ENCODE measurements around the gene FAM24A.

DNA sequence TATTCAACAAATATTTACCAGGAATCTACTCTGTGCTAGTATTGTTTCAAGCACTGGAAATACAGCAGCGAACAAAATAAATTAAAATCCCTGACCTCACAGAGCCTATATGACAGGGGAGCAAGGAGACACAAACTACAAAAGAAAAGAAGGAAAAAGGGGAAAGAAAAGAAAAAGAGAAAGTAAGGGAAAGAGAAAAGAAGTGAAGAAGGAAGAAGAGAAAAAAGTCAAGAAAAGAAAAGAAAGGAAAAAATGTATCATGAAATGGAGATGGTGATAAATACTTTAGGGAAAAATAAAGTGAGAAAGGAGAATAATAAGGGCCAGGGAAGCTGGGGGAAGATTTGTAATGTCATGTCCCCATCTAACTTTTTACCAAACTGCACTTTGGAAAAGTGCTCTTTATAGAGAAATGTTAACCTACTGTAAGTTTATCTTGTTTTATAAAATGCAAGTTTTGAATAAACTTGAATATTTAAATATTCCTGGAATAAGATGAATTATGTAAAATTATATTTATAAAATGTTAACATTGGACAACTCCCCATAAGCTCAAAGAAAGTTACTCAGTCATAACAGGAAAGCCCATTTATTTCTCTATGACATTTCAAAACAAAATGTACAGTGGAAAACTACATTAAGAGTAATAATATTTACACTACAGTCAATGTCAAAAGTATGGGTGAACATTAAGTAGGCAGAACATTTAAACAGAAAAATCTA is 28.9 kb downstream of the FAM24A start:
- TF ChIP-seq, protein P1, sequence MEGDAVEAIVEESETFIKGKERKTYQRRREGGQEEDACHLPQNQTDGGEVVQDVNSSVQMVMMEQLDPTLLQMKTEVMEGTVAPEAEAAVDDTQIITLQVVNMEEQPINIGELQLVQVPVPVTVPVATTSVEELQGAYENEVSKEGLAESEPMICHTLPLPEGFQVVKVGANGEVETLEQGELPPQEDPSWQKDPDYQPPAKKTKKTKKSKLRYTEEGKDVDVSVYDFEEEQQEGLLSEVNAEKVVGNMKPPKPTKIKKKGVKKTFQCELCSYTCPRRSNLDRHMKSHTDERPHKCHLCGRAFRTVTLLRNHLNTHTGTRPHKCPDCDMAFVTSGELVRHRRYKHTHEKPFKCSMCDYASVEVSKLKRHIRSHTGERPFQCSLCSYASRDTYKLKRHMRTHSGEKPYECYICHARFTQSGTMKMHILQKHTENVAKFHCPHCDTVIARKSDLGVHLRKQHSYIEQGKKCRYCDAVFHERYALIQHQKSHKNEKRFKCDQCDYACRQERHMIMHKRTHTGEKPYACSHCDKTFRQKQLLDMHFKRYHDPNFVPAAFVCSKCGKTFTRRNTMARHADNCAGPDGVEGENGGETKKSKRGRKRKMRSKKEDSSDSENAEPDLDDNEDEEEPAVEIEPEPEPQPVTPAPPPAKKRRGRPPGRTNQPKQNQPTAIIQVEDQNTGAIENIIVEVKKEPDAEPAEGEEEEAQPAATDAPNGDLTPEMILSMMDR (conservative IDR thresholded peaks at IDR 0.05; ENCODE audit: low read depth, low read length), result no peak
- TF ChIP-seq EZH2 (IDR thresholded peaks at IDR 0.05; ENCODE audit: low read length, unreplicated experiment), result no peak
- no peak for TF ChIP-seq EZH2phosphoT487 (IDR thresholded peaks at IDR 0.05; ENCODE audit: borderline replicate concordance, low read length)
